HG03442 (cell line): ENCODE data around the gene DICER1.

Experiments
- ATAC-seq: cut with Tn5 transposase; IDR thresholded peaks from one replicate; pipeline ENCODE4 v1.9.1; 2021; ENCODE audit warnings: mild to moderate bottlenecking, moderate library complexity; ENCODE audit not compliant: unreplicated experiment

The DICER1 gene

DNA sequence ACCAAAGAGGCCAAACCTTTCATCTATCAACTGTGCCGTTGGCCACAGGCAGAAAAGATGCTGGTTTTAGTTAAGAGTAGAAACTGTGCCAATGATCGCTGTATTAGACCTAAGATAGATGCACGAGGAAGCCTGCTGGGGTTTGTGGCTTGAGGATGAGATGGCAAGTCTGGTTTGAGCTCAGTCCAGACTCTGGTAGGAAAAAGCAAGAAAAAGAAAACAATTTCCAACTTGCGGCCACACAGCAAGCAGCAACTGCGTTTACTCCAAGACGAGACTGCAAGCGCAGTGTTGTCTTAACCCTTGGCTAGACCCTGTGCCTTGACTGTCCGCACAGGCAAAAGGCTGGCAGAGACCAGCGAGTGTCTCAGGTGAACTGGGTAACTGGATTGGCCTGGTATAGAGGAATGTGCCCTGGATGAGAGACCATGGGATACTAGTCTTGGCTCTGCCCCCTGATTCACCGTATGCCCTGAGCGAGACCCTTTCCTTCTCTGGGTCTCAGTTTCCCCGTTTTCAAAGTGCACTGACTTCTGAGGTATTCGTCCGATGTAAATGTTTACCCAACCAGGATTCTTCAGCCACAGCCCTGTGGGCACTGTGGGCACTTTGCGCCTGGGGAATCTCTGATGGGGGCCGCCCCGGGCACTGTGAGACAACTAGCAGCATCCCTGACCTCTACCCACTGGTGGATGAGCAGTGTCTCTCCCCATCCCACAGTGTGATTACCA is 113.4 kb downstream of the DICER1 start:
- ATAC-seq = no peak

DNA sequence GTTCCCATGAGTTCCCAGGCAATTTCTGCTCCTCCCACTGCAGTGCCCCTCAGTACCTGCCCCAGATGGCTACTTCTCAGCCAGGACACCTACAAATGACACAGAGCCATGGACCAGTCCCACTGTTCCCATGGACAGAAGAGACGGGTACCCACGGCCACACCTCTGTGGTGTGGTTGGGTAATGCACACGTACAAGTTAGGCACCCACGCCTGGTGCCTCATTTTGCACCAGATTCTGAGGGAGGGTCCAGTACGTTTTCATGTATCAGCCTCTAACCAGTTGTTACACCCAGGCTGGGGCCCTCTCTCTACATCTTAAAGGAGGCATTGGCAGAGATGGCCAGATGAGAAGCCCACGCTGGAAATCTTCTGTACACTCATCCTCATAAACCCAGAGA is 114.0 kb downstream of the DICER1 start:
- ATAC-seq = no peak

DNA sequence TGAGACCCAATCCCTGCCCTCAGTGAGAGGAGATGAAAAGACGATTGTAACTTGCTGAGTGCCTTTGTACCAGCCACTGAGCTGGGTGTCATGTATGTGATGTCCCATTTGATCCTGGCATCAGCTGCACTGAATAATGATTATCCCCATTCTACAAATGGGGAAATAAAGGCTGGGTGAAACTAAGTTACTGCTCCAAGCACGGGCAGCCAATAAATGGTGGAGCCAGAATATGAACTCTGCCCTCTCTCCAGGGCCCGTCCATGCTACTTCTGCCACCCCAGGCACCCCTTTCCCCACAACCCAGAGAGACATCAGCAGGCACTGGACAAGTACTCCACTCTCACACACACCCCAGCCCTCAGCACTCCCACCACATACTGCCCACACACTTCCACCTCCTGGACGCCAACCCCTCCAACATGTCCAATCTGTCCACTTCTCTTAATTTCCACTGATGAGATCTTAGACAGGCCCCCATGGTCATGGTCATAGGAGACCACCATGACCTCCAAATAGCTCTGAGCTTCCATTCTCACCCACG is 115.8 kb downstream of the DICER1 start:
- ATAC-seq = no peak

DNA sequence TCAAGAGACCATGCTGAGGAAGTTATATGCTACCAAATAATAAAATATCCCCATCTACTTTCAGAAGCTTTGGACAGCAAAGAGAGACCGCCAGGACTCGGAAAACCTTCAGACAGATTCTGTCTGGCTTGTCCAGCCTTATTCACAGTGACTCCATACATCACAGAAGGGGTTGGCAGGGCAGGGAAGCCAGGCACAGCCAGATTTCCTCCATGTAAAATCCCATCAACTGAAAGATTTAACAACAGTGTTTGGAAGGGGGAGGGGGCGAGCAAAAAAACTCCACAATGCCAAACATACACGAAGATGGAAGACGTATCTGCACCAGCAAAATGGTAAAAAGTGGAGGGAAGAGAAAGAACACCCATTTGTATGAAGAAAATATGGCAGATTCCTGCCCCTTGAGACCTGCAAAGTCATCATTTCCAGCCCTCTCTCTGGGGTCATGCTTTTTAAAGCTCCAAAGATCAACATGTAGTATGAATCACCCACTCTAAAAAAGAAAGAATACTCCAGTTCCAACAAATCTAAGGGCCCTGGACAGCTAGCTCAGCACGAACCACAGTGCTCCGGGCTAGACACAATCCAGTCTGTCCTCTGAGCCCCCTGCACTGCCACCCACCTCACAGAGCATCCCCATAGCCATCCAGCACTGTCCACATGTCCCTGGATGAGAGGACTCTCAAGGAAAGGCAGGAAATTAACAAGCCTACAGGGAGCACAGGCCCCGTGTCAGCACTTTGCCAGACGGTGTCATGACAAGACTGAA is 116.4 kb downstream of the DICER1 start:
- ATAC-seq = no peak

DNA sequence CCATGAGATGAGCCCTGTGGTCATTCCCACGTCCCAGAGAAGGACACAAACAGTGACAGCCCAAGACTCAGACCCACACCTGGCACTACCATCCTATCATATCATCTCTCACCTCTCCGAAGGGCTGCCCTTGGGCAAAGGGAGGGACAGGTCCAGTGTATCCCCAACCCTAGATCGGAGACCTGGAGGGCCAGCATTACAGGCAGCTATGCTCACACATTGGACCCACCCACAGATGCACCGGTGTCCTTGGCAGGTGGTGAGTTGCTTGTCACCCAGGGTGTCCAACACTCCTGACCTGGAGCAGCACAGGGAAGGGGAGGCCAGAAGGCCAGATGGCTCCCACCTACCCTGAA is 117.4 kb downstream of the DICER1 start:
- ATAC-seq = no peak

DNA sequence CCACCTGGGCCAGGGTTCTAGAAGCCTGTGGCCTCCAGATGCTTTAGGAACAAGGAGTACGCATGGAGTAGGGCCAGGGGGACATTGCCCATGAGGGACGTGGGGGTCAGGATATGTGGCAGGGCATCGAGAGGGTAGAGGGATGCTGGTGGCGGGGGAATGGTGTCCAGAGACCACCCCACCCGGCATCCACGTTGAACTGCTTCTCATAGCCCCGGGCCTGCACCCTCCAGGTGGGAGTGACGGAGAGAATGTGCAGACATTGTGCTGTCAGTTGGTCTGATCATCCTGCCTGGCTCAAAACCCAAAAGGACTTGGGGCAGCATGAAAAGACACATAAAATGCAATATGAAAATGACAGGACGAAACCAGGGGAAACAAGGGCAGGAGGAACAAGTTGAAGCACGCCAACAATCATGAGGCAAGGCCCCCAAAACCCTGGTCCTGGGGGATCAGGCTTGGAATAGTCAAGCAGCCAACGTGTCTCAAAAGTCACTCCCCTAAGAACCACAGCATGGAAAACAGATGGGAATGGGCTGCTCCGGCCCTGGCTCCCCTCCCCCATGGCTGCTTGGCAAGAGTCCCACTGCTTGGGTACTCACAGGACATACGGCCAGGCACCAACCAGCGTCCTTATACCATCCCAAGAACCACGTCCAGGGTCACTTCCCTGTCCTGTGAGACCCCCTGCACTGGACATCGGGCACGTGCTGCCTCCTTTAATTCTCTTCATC is 117.9 kb downstream of the DICER1 start:
- ATAC-seq = no peak

DNA sequence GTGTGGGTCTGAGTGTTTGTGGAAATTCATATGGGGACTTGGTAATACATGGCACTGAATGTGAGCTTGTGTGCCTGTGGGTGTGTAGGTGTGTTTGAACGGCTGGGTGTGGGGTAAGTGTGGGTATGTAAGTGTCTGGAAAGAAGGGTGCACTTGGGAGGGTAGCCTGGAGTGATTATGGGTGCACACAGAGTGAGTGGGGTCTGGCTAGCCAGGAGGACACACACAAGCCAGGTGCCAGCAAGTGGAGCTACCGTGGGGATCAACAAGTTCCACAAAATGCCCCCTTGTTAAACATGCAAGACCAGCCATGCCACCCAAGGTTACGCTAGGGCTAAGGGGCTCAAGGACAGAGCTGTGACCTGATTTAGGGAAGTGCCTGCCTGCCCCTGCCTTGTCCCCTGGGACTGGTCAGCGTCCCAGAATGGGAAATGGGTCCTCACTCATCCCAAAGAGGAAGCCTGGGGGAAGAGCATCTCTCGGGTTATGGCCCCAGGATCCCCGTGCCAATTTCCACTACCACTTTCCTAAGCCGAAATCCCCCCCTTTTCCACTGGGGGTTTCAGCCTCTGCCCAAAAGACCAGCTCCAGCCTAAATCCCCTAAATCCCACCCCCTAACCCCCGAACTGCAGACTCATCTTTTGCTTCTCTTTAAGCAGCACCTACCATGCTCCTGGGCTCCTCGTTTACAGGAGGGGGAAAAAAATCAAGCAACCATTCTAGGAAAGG is 118.6 kb downstream of the DICER1 start:
- ATAC-seq = no peak

DNA sequence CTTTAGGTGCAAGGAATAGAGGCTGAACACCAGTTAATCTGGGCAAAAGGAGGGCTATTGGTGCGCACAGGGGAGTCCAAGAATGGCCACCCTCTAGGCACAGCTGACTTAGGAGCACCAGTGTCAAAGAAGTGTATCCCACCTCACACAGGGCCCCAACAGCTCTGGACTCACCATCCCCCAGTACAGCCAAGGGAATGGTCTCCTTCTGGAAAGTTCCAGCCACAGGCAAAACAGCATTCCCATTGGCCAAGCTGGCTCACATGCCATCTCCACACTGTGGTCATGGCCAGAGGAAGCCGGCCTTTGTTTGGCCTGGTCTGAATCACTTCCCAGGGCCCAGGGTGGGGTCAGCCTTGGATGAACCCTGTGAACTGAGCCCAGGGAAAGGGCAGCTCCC is 120.1 kb downstream of the DICER1 start:
- no peak for ATAC-seq
